M059J (cell line): ENCODE data around the gene SERTAD4. TPM values are rescaled to one million over a fixed set of nuclear protein-coding genes. Genes with fewer than 3 reads are reported as not detected.

Source experiments
- DNase-seq: peaks from one replicate; pipeline ENCODE4 v3.0.0-alpha.2; 2012; ENCODE audit warnings: low read depth
- total RNA-seq: library from RNA; depleted of rRNA; stranded (reverse); fragments of >200 nt; shearing (Covaris generic); gene quantifications from 2 replicates; pipeline ENCODE4 v1.2.3, GENCODE V29; 2014

Gene SERTAD4
- total RNA-seq, 1 experiment from 2014 or later = 4.2 TPM

DNA sequence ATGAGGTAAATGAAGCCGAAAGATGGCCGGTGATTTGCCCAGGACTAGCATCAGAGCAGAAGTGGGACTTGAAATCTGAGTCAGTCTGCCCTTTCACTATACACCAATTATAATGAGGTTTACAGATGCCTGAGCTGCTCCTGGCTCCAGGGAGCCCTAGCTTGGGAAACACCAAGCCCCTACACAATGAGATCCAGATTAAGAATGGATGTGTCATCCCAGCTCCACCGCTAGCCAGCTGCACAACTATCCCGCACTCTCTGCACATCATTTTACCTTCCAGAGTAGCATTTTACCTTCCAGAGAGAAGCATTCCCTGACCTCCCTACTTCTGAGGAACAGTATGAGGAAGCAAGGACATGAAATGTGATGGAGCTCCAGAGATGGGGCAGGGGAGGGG is 27.0 kb downstream of the SERTAD4 start:
- peak; percentile 77 for DNase-seq

DNA sequence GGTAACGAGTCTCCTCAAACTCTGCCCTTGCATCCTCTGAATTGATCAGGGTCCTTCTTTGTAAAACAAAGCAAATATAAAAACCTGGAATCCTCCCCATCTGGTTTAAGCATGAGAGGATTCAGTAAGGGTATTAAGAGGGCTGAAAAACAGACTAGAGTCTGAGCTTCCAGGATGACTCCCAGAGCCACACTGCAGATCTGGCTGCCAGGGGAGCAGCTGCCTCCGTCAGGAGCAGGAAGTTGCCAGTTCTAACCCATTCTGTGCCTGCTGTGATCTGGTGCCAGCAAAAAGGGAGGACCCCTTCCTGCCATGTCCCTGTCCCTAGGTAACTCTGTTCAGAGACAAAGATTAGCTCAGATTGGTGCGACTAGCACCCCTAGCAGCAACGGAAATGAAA is 27.5 kb downstream of the SERTAD4 start:
- no peak for DNase-seq

DNA sequence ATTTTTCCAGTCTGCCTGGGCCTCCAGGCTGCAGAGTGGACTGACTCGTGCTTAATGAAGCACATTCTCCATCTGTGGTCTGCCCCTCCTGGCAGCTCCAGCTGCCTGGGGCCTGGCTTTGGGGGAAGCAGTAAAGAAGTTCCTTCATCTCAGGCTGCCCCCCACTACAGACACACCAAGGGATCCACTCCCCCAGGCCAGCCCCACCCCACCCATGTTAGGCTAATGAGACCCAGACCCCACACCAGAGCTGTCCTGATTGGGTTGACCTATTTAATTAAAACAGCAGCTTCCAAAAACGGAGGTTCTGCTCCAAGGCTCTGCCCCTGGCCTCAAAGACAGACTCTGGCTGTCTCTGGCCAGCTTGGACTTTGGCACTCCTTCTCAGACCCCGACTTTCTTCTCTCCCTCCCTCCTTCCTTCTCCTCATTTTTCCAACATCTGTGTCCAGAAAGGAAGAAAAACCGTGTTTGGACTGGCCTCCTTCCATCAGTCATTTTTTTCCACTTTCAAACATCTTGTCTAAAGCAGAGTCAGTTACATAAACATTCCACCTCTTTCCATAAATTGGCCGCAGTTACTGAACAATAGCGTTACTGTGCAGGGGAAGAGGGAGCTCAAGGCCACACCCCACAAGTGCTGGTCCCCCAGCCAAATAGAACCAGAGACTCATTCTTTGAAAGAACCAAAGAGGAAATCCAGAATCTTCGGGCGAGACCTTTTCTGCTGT is 29.7 kb downstream of the SERTAD4 start:
- peak; percentile 73 for DNase-seq

DNA sequence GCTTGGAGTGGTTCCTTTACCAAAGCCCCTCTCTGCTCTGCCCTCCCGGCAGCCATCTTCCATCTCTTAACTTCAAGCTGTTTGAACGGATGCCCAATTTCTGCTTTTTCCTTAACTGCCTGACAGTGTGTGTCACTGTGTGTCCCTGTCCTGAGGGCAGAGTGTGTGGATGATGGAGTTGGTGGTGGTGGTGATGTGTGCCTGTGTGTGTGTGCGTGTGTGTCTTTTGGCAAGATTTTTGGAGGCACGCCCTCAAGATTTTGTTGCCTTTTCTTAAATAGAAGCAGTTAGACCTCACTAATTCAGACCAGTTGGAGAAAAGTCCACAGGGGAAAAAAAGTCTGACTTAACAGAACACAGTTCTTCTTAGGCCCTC is 30.3 kb downstream of the SERTAD4 start:
- DNase-seq = peak; percentile 77

DNA sequence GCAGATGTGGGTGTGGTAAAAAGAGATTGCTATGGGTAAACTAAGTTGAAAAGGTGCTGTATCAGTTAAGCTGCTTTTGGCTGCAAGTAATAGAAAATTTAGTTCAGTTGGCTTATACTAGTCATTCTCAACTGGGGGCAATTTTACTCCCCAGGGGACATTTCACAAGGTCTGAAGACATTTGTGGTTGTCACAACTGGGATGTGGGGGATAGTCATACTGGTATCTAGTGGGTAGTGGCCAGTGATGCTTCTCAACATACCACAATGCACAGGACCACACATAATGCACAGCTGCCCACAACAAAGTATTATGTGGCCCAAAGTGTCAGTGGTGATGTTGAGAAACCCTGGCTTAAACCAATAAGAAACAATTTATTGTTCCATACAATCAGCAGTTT is 31.4 kb downstream of the SERTAD4 start:
- no peak for DNase-seq

DNA sequence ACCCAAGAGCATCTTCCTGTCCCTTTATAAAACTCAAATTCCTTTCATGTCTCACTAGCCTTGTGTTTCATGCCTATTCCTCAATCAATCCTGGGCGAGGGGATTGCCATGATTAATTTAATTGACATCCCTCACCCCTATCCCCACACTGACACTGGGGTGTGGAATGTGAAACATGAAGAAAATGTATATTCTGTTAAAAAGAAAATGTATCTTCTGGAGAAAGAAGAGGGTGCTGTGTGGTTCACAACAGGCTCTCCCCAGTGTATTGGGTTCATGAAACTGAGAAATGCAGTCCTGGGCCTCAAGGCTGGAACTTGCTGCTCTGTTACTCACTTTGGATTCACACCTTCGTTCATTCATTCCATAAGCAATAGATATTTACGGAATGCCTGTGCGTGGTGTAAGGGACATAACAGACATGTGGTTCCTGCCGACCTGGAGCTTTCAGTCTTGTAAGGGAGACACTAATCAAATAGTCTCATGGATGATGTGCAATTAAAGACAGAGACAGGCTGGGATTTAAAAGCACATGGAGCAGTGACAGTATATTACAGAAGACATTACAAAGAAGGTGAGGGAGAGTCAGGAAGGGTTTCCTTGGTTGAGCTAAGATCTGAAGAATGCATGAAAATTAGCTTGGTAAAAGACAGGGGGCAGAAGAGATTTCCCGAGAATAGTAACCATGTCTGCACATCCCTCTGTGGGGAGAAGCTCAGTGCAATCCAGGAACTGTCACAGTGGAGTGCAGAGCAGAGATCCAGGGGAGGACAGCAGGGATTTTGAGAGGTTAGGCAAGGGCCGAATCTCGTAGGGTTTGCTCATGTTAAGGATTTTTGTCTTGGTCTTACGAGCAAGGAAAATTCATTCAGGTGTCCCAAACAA is 32.1 kb downstream of the SERTAD4 start:
- DNase-seq = no peak

- DNase-seq = peak; percentile 55
Observed at GRCh38 chr1:210265392-210265955, 32.9 kb downstream of the SERTAD4 start.

- DNase-seq = no peak
Observed at GRCh38 chr1:210269981-210270380, 37.4 kb downstream of the SERTAD4 start.

DNA sequence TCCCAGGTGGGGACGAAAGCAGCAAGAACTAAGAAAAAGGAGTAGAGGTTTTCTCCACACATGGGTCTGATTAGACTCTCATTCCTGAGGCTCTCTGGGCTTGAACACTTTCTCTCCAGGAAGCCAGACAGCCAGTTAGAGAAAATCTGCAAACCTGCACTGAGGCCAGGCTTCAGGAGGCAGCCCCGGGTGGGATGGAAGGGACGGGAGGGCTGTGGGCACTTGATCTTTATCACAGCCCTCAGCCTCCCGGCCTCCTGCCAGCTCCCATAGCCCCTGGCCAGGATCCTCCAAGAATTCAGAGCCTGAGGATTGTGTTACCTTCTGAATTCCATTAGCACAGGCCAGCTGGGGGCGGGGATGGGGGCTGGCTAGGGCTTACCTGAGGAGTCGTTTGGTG is 40.1 kb downstream of the SERTAD4 start:
- DNase-seq = peak; percentile 42

GRCh38 chr1:210280221-210280620 is 47.6 kb downstream of the SERTAD4 start:
- DNase-seq = no peak

GRCh38 chr1:210288116-210288515 is 55.5 kb downstream of the SERTAD4 start:
- no peak for DNase-seq

- DNase-seq = no peak
Observed at GRCh38 chr1:210289248-210289647, 56.7 kb downstream of the SERTAD4 start.

DNA sequence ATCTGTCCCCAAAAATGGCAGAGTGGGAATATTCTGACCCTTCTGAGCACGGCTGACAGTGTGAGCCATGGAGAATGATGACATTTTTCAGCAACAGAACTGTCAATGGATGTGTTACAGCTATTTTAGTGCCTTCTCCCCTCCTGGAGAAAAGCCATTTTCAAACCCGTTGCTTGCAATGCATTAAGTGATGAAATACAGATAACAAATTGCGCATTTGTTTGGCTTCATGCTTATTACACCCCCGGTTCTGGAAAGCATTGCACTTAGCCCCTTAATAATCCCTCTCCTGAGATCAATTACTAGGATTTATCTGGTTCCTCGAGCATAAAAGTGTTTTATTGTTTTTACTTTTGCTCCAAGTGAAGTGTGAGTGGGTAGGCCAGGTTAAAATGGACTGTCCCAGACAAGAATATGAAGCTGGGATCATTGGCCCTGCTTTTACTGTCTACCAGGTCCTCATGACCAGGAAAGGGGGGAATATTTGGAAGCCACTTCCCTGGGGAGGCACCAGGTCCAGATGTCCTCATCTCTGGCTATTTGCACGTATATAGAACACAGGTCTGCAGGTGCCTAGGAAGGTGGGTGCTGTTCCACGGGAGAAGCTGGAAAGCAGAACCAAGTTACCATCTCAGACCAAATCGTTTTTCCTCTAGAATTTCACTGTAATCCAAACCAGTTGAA is 58.6 kb downstream of the SERTAD4 start:
- DNase-seq = no peak

DNA sequence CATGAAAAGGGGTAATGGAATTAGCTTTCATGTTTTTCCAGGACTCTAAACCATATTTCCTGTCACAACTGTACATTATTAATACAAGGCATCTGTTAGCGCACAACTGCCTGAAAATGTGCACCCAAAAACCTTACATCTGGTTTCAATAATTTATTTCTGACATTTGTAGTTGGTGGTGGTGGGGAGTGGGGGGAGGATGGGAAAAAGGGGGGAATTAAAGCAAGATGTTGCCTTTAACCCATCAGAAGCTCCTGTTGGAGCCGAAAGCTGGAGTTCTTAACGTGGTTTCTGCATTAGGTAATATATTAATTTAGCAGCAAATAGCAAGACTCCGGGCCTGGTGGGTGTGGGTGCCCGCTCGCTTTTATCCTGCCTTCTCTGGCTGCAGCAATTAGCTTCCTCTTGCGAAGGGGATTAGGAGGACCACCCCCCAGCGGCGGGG is 59.2 kb downstream of the SERTAD4 start:
- DNase-seq = no peak

DNA sequence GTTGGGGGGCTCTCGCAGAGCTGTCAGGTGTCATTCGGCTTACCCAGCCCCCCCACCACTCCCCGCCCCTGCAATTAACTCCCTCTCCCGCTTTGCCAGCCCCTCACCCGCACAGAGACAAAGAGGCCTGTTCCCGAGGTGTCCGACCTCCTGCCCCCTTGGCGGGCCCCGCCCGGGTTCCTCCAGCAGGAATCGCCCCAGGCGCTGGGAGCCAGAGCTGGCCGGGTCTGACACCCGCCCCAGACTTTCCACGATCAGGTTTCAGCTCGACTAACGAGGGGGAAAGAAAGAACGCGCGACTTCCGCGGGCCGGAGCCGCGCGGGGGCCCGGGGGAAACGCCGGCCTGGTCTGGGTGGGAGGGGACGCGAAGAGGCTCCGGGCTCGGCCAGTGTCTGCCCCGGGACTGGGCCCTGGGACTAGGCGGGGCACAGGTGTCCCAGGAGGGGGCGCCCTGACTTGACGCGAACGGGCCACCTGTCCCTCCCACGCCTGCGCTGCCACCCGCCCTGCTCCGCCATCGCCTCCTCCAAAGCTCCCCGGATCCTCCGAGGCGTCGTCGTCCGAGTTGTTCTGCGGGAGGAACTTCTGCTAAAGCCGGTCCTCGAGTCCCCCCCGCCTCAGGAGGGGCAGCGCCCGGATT is 59.8 kb downstream of the SERTAD4 start:
- DNase-seq = peak; percentile 76

GRCh38 chr1:210293171-210293607 is 60.6 kb downstream of the SERTAD4 start:
- peak; percentile 74 for DNase-seq

GRCh38 chr1:210294999-210295745 is 62.6 kb downstream of the SERTAD4 start:
- DNase-seq = peak; percentile 68
